ENCODE measurements around the gene IL4I1. TPM values are rescaled to one million over a fixed set of nuclear protein-coding genes. Genes with fewer than 3 reads are reported as not detected.

Gene IL4I1
- total and polyA plus RNA-seq, 2 of the 4 experiments (the other 2 are of a cell fraction), result 0.31 to 0.36 TPM

DNA sequence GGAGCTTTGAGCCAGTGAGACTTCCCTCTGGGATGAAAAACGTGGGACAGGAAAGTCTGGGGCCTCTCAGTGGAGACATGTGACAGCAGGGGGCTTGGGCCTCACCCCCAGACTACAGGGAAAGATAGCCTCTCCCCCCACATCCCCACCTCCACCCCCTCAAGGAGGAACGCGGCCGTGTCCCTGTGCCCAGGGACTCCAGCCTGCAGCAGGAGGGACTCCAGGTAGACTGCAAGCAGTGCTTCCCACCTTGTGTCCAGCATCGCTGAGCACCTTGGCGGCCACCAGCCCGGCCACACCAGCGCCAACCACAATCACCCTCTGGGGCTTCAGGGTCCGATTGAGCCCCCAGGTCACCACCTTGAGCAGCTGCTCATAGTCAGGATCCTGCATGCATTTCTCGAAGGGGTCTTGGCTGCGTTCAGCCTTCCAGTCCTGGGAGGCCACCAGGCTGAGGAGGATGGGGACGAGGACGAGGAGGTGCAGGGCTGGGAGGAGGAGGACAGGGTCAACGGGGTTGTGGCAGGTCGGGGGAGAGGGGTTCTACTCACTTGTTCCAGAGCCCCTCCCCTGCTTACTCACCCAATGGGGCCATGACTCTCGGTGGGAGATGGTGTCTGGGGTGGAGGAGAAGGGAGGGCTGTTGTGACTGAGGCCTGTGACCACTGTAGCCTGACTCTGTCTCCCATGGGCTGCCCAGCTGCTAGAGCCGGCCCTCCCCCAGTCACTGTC, 955 bp downstream of the IL4I1 start:
- Histone ChIP-seq H4K5ac (ENCODE audit: low read depth, low read length) (no peak overlapping the region), H2AK9ac (replicated peaks; ENCODE audit: low read depth, low read length, poor library complexity) (peak overlapping the region; percentile 70), H3K9me1 (ENCODE audit: insufficient read depth, low read length) (no peaks in the 10 kb centered on the region), H3K4me2 (ENCODE audit: low read depth, low read length) (no peak overlapping the region), H2AFZ (replicated peaks; ENCODE audit: low read length, poor library complexity) (no peak overlapping the region), H3K79me1 (ENCODE audit: low read depth in 1 of 2, low read length in 2 of 2) (no peaks in the 10 kb centered on the region), H3K4ac (ENCODE audit: low read depth, low read length) (no peak overlapping the region), H2BK20ac (ENCODE audit: low read depth, low read length) (0 out of 2 replicates have a peak overlapping the region, but pooled peaks have one; percentile 53), H3K4me1 (ENCODE audit: control insufficient read depth, insufficient read depth, low read length) (peaks cover 8% of the 10 kb centered on the region), H3K4me3 (ENCODE audit: insufficient read depth, low read depth, low read length) (no peak overlapping the region), H3K9me3 (ENCODE audit: control insufficient read depth, insufficient read depth, low read length) (no peaks in the 10 kb centered on the region), H4K8ac (ENCODE audit: low read depth in 2 of 2, low read length in 2 of 2) (no peak overlapping the region), H3K27me3 (ENCODE audit: control insufficient read depth, insufficient read depth, low read length) (peaks cover 8% of the 10 kb centered on the region; the same call in 1 of the 2 replicates), H3K56ac (ENCODE audit: extremely low read depth, insufficient read depth, low read length) (no peak overlapping the region), H3K36me3 (ENCODE audit: control insufficient read depth, insufficient read depth, low read length) (no peaks in the 10 kb centered on the region), H3K18ac (ENCODE audit: low read depth, low read length) (no peak overlapping the region), H2BK5ac (ENCODE audit: low read depth, low read length, poor library complexity, severe bottlenecking) (no peak overlapping the region), H3K23ac (ENCODE audit: low read depth, low read length) (no peak overlapping the region), H2BK120ac (ENCODE audit: low read depth, low read length) (0 out of 2 replicates have a peak overlapping the region, but pooled peaks have one; percentile 23), H4K20me1 (ENCODE audit: insufficient read depth, low read length) (no peaks in the 10 kb centered on the region), H3K27ac (ENCODE audit: insufficient read depth, low read length) (no peak overlapping the region), H3K14ac (replicated peaks; ENCODE audit: low read depth, low read length) (no peak overlapping the region), H4K91ac (ENCODE audit: insufficient read depth, low read depth, low read length) (no peak overlapping the region), H2BK15ac (ENCODE audit: low read depth, low read length) (no peak overlapping the region), H2AK5ac (ENCODE audit: low read depth, low read length) (peak overlapping the region; percentile 58), H3K9ac (ENCODE audit: low read depth, low read length) (no peak overlapping the region)
- TF ChIP-seq, protein P1, sequence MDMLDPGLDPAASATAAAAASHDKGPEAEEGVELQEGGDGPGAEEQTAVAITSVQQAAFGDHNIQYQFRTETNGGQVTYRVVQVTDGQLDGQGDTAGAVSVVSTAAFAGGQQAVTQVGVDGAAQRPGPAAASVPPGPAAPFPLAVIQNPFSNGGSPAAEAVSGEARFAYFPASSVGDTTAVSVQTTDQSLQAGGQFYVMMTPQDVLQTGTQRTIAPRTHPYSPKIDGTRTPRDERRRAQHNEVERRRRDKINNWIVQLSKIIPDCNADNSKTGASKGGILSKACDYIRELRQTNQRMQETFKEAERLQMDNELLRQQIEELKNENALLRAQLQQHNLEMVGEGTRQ (IDR thresholded peaks at IDR 0.05; ENCODE audit: low read depth, low read length), result no peak
- no peak for TF ChIP-seq NFE2L2 (IDR thresholded peaks at IDR 0.05; ENCODE audit: low read depth, low read length)
- TF ChIP-seq CHD1 (IDR thresholded peaks at IDR 0.05; ENCODE audit: low read depth, low read length), result no peak
- DNase-seq, result no peak
- no TSS peak for BruUV-seq (replicated peaks)
- in situ Hi-C loops (cut with MboI; ENCODE audit: low sequenced_read_pairs) (no loop called here), dilution Hi-C loops (cut with HindIII; ENCODE audit: low sequenced_read_pairs, unreplicated experiment) (no loop called here), intact Hi-C loops (cut with micrococcal nuclease) (no loop called here)
- WGBS, 2 experiments (ENCODE audit: extremely low coverage in 2 of 2, insufficient read length in 1 of 2), result no CpG with 5 or more reads among the region's 17 CpGs
- ATAC-seq (ENCODE audit: low read depth), result no peak
- ChIA-PET CTCF (no interaction called here), POLR2A (ENCODE audit: unreplicated experiment) (no interaction called here)
